GM21515 (cell line): ENCODE results near the gene VPS33A.
"Not testable (repeated sequence)": the region's sequence is repeated elsewhere in the genome, so short reads cannot be mapped to it uniquely, and the experiment has no call there.

Experiments
- ATAC-seq: cut with Tn5 transposase; IDR thresholded peaks from one replicate; pipeline ENCODE4 v1.9.1; 2021; ENCODE audit not compliant: unreplicated experiment

Gene VPS33A

DNA sequence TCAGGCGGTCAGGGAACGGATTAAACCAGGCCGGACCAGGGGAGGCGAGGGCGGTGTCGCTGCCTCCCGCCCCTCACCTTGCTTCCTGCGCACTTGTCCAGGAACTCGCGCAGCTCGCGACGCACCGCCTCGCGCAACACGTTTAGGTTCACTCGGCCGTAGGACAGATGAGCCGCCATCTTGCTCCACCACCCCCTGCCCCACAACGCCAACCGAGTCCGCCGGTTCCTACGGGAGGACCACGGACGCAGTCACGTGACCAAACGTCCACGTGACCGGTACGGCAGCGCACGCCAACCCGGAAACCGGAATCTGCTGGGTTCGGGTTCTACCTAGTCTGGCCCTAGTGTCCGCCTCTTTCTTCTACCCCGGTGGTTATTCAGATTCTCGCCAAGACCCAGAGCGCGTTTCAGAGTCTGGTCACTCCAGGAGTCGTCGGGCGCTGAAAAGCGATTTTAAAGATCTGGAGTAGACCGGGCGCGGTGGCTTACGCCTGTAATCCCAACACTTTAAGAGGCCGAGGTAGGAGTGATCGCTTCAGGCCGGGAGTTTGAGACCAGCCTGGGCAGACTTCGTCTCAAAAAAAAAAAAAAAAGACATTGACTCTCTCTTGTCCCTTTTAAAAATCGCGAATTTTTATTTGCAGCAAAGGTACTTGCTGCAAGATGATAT is at the start of gene VPS33A:
Gene VPS33A (minus strand): TSS at position 265 of the 672 bp plus-strand sequence. CDS start 86 bp downstream, at position 179.
- peak; percentile 77 for ATAC-seq

GRCh38 chr12:122312926-122313325 is 46.6 kb upstream of the VPS33A start:
- no peak for ATAC-seq

- no peak for ATAC-seq
Observed at GRCh38 chr12:122311696-122312095, 45.4 kb upstream of the VPS33A start.

GRCh38 chr12:122310626-122311333 is 44.5 kb upstream of the VPS33A start:
- ATAC-seq = no peak

GRCh38 chr12:122309564-122310121 is 43.3 kb upstream of the VPS33A start:
- ATAC-seq = no peak

DNA sequence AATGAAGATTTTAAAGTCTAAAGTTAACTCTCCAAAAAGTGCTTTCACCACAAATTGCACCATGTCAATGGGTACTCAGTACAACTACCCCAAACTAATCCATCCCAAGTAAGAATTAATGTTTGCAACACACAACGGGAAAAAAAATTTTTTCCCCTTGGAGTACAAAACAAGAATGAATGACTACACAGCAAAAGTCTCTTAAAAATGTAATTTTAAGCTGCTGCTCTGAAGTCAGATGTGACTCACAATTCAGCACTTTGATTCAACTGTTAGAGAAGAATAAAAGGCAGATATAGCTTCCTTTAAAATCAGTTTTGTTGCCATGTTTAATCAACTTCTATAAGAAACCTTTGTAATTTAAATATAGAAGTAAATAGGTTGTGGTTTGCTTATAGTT is 42.5 kb upstream of the VPS33A start:
- ATAC-seq = no peak

DNA sequence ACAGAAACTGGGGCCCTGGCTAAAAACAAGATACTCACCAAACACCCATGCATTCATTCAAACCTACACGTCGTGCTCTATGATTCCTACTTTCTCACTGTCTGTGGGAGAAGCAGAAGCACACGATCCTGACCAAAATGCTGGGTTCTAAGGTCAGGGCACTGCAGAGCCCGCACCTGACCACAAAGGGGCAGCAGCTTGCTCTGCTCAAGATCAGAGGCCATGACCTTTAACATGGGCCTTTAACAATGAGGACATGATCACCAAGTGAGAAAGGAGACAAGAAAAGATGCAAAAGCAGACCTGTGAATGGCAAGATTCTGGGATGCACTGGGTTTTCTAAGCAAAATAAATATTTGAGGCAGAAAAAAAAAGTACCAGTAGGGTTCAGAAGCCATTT is 40.1 kb upstream of the VPS33A start:
- ATAC-seq = no peak

GRCh38 chr12:122304924-122305323 is 38.6 kb upstream of the VPS33A start:
- no peak for ATAC-seq

DNA sequence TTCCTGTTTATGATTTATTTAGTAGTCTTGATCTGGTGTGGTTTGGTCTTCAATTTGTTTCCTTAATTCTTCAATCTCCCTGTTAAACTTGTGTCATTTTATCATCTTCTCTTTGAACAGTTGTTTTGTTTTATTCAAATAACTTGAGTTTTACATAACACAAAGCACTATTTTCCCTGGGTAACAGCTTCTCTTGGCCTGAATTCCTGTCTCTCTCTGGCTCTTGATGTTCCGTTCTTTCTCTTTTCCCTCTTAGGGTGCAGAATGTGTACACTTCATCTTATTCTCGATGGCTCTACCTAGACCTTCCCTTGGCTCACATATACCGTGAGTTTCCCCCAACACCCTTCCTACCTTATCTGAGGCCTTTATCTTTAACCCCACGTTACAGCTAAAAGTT is 36.8 kb upstream of the VPS33A start:
- ATAC-seq = no peak

DNA sequence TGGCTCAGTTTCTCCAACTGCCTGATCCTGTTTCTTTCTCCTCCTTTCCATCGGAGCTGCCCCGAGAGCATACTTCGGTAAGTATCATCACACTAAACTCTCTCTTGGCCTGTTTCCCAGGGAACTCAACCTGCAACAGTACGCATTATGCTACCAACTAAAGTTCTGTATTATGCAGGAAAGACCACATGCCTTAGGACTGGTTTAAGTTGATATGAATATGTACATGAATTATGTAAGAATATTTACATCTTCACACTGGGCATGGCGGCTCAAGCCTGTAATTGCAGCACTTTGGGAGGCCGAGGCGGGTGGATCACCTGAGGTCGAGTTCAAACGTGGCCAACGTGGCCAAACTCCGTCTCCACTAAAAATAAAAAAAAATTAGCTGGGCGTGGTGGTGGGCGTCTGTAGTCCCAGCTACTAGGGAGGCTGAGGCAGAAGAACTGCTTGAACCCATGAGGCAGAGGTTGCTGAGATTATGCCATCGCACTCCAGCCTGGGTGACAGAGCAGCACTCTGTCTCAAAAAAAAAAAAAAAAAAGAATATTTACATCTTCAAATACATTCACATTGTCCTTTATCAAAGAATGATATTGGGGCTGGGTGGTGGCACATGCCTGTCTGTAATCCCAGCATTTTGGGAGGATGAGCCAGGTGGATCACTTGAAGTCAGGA is 31.9 kb upstream of the VPS33A start:
- no peak for ATAC-seq

- no peak for ATAC-seq
Observed at GRCh38 chr12:122297494-122297893, 31.2 kb upstream of the VPS33A start.

DNA sequence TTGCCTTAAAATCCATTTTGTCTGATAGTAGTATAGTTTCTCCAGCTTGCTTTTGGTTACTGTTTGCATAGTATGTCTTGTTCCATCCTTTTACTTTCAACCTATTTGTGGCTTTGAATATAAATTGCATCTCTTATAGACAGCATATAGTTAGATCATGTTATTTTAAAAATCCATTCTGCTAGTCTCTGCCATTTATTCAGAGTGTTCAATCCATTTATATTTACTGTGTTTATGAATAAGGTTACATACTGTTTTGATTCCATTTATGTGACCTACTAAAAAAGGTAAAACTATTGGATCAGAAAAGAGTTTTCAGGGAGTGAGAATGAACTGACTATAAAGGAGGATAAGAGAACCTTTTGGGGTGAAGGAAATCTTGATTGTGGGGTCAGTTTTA is 29.6 kb upstream of the VPS33A start:
- ATAC-seq = no peak

GRCh38 chr12:122293081-122293480 is 26.8 kb upstream of the VPS33A start:
- ATAC-seq = no peak

DNA sequence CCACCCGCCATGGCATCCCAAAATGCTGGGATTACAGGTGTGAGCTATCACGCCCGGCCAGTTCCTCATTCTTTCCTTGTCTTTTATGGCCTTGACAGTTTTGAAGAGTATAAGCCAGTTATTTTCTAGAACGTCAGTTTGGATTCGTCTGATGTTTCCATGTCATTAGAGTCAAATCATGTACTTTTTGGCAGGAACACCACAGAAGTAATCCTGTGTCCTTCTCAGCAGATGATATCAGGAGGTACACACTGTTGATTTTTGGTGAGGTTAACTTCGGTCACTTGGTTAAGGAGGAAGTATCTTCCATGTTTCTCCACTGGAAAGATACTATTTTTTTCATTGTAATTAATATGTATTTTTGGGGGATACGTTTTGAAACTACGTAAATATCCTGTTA is 25.1 kb upstream of the VPS33A start:
- no peak for ATAC-seq

DNA sequence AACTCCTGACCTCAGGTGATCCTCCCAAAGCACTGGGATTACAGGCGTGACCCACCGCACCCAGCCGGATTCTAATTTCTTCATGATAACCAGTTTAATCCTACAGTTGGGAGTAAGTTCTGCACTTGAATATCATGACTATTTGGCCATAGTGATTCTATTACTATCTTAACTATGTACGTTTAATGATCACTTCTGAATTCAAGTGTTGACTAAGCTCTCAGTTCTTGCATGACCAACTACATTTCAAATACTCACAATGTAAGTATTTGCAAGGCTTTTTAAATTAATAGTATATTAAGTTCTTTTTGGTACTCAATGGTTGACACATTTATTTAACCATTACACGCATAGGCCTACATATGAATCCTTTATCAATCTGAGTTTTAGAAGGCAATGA is 17.4 kb upstream of the VPS33A start:
- ATAC-seq = no peak

- no peak for ATAC-seq
Observed at GRCh38 chr12:122282061-122282460, 15.8 kb upstream of the VPS33A start.

DNA sequence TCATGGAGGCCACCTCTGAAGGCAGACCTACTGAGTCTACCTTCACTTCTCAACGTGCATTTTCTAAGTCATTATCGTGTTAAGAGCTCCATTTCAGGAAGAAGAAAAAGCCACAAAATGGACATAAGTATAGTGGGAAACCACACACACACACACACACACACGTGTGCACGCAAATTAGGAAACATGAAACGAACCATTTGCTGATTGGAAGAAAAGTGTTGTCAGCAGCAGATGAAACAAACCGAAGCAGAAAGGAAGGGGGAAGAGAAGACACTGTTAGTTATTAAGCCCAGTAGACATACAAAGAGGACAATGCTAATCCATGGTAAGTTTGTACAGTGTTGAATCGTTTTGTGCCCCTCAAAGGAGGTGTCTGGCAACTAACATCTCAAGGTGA is 9.9 kb upstream of the VPS33A start:
- ATAC-seq = no peak

GRCh38 chr12:122275459-122275858 is 9.2 kb upstream of the VPS33A start:
- no peak for ATAC-seq

DNA sequence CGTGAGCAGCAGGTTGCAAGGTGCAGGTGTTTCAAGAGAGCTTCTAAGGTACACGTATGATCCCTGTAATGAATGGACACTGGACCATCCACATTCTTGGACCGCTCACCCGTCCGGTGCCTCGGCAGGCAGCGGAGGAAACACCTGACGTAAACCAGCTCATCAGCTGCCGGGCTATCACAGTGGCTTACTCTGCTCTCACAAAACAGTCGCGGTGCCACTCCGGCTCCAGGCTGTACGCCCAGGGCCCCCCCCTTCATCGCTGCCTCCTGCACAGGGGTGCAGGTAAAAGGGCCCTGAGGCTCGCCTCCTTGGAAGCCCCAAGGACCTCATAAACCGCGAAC is 436 bp downstream of the VPS33A start:
- peak; percentile 39 for ATAC-seq

GRCh38 chr12:122265476-122265875 is 818 bp downstream of the VPS33A start:
- ATAC-seq = peak; percentile 17

DNA sequence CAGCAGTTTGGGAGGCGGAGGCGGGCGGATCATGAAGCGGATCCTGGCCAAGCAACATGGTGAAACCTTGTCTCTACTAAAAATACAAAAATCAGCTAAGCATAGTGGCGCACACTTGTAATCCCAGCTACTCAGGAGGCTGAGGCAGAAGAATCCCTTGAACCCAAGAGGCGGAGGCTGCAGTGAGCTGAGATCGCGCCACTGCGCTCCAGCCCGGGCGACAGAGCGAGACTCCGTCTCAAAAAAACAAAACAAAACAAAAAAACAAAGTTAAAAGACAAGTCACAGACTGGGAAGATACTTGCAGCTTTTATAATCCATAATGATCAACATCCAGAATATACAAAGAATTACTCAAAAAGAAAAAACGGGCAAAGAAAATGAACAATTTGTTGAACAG is 5.6 kb downstream of the VPS33A start:
- not testable (repeated sequence) for ATAC-seq

DNA sequence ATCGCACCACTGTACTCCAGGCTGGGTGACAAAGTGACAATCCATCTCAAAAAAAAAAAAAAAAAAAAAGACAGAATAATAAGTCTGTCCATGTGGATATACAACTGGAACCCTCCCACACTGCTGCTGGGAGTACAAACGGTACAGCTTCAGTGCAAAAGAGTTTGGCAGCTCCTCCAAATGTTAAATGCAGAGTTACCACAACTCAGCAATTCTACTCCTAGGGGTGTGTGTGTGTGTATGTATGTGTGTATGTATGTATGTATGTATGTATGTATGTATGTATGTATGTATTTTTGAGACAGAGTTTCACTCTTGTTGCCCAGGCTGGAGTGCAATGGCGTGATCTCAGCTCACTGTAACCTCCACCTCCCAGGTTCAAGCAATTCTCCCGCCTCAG is 7.4 kb downstream of the VPS33A start:
- ATAC-seq = not testable (repeated sequence)
